SK-N-SH treated with all-trans-retinoic acid at 6 μM for 48 hours (cell line): Measurements from ENCODE around the gene MATK.

Source experiments
- CSDC2 ChIP-seq: fragments of 250-450 bp; sonication (Bioruptor Pico); IDR thresholded peaks from 2 replicates; pipeline ENCODE4 v1.5.0; 2020; ENCODE audit warnings: mild to moderate bottlenecking, moderate library complexity
- ESRRG ChIP-seq: fragments of 250-450 bp; sonication (Bioruptor Pico); IDR thresholded peaks from 2 replicates; pipeline ENCODE4 v1.6.1; 2021; ENCODE audit warnings: mild to moderate bottlenecking
- ISL1 ChIP-seq: fragments of 250-450 bp; sonication (Bioruptor Pico); IDR thresholded peaks from 2 replicates; pipeline ENCODE4 v2.1.2; 2022; ENCODE audit warnings: mild to moderate bottlenecking, moderate library complexity
- PPARA ChIP-seq: fragments of 250-450 bp; sonication (Bioruptor Pico); IDR thresholded peaks from 2 replicates; pipeline ENCODE4 v1.5.0; 2020; ENCODE audit warnings: mild to moderate bottlenecking, borderline replicate concordance
- TF ChIP-seq, protein P1 (sequence below): fragments of 250-450 bp; sonication (Bioruptor Pico); IDR thresholded peaks from 2 replicates; pipeline ENCODE4 v1.5.1; 2020; ENCODE audit warnings: low read depth, mild to moderate bottlenecking, moderate library complexity

DNA sequence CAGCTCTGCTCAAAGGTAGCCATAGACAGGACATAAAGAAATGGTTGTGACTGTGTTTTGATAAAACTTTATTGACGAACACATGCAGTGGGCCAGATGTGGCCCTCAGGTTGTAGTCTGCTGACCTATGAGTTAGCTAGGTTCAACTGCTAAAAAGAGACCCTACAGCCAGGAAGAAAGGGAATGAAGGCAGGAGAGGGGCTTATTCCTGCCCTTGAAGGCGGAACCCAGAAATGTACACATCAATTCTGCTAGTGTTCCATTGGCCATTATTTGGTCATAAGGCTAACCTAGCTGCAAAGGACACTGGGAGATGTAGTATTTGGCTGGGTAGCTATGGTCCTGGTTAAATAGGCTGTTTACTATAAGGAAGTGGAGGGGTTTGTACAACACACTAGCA is 42.7 kb downstream of the MATK start:
- TF ChIP-seq PPARA (CRISPR knock-in tag) = no peak
- no peak for TF ChIP-seq ESRRG
- TF ChIP-seq ISL1 (CRISPR knock-in tag) = no peak
- TF ChIP-seq, protein P1, sequence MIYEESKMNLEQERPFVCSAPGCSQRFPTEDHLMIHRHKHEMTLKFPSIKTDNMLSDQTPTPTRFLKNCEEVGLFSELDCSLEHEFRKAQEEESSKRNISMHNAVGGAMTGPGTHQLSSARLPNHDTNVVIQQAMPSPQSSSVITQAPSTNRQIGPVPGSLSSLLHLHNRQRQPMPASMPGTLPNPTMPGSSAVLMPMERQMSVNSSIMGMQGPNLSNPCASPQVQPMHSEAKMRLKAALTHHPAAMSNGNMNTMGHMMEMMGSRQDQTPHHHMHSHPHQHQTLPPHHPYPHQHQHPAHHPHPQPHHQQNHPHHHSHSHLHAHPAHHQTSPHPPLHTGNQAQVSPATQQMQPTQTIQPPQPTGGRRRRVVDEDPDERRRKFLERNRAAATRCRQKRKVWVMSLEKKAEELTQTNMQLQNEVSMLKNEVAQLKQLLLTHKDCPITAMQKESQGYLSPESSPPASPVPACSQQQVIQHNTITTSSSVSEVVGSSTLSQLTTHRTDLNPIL (CRISPR knock-in tag) = no peak
- TF ChIP-seq CSDC2 = no peak
